HUES6 (cell line): ENCODE results near the gene USP34.
"Not testable (repeated sequence)": the region's sequence is repeated elsewhere in the genome, so short reads cannot be mapped to it uniquely, and the experiment has no call there.

Experiments
- H3K27ac ChIP-seq: 2 replicates; pipeline ENCODE4 v1.7.0; 2013; ENCODE audit warnings: low read depth, mild to moderate bottlenecking, low read length, inconsistent platforms
- H3K27me3 ChIP-seq: 2 replicates; pipeline ENCODE4 v1.6.1; 2013; ENCODE audit warnings: low read length; ENCODE audit not compliant: control insufficient read depth, insufficient read depth
- H3K36me3 ChIP-seq: 2 replicates; pipeline ENCODE4 v1.6.1; 2013; ENCODE audit warnings: low read length; ENCODE audit not compliant: control insufficient read depth, insufficient read depth
- H3K4me1 ChIP-seq: 2 replicates; pipeline ENCODE4 v1.6.1; 2013; ENCODE audit warnings: low read length; ENCODE audit not compliant: control insufficient read depth, insufficient read depth
- H3K4me3 ChIP-seq: 2 replicates; pipeline ENCODE4 v1.5.1; 2013; ENCODE audit warnings: low read depth, low read length
- H3K9ac ChIP-seq: one replicate; pipeline ENCODE4 v1.6.1; 2013; ENCODE audit warnings: mild to moderate bottlenecking, low read length
- H3K9me3 ChIP-seq: 2 replicates; pipeline ENCODE4 v1.6.1; 2013; ENCODE audit warnings: low read depth, low read length; ENCODE audit not compliant: control insufficient read depth, insufficient read depth

Gene USP34

DNA sequence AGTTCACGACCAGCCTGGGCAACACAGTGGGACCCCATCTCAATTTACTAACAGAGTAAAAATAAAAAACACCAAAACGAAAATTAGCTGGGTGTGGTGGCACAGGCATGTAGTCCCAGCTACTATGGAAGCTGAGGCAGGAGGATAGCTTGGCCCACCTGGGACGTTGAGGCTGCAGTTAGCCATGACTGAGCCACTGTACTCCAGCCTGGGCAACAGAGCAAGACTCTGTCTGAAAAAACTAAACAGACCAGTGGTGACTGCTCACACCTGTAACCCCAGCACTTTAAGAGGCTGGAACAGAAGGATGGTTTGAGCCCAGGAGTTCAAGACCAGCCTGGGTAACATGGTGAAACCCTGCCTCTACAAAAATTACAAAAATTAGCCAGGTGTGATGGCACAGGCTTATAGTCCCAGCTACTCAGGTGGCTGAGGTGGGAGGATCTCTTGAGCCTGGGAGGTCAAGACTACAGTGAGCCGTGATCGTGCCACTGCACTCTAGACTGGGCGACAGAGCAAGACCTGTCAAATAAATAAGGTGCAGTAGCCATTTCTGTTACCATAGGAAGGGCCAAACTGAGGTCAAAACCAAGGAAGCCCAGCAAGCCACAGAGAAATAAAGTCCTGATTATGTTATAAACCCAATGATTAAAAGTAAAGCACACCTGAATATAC, 14.0 kb downstream of the USP34 start:
- Histone ChIP-seq H3K4me1 (no peaks in the 10 kb centered on the region), H3K27ac (no peak overlapping the region), H3K27me3 (no peaks in the 10 kb centered on the region), H3K9ac (no peak overlapping the region), H3K4me3 (no peak overlapping the region), H3K9me3 (no peaks in the 10 kb centered on the region), H3K36me3 (no peaks in the 10 kb centered on the region; the same call in 1 of the 2 replicates)

DNA sequence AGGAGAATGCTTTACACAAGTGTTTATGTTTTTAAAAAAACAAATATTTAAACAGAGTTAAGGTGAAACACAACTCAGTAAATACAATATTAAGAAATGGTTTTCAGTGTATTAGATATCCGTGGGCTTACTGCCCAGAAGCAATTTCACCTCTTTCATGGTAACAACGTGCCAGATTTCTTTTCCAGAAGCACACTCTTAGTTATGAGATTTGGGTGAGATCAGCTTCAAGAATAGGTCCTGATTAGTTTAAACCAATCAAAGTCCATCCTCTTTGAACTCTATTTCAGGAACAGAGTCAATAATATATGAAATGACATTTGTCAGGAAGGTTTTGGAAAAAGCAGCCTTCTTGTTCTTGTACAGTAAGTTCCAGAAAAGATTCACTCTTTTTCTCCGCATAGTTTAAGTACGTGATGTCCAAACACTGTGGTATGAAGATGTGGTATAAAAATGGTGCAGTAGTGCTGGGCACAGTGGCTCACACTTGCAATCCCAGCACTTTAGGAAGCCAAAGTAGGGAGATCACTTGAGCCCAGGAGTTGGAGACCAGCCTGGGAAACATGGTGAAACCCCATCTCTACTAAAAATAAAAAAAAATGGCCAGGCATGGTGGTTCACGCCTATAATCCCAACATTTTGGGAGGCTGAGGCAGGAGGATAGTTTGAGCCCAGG, 14.7 kb downstream of the USP34 start:
- Histone ChIP-seq H3K9me3 (no peaks in the 10 kb centered on the region), H3K36me3 (no peaks in the 10 kb centered on the region; the same call in 1 of the 2 replicates)

DNA sequence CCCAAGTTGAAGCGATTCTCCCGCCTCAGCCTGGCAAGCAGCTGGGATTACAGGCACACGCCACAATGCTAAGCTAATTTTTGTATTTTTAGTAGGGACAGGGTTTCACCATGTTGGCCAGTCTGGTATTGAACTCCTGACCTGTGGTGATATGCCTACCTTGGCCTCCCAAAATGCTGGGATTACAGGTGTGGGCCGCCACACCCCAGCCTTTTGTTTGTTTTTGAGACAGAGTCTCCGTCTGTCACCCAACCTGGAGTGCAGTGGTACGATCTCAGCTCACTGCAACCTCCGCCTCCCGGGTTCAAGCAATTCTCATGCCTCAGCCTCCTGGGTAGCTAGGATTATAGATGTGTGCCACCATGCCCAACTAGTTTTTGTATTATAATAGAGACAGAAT, 15.9 kb downstream of the USP34 start:
- H3K27me3 ChIP-seq, H3K36me3 ChIP-seq, H3K27ac ChIP-seq, H3K9me3 ChIP-seq, H3K4me1 ChIP-seq, H3K4me3 ChIP-seq, H3K9ac ChIP-seq: not testable (repeated sequence)

More for the DNA sequence above, 14.7 kb downstream of the USP34 start:
- H3K4me3 ChIP-seq = no peak overlapping the region
- H3K9ac ChIP-seq = no peak overlapping the region
- H3K27me3 ChIP-seq = no peaks in the 10 kb centered on the region
- H3K4me1 ChIP-seq = no peaks in the 10 kb centered on the region
- H3K27ac ChIP-seq = no peak overlapping the region

DNA sequence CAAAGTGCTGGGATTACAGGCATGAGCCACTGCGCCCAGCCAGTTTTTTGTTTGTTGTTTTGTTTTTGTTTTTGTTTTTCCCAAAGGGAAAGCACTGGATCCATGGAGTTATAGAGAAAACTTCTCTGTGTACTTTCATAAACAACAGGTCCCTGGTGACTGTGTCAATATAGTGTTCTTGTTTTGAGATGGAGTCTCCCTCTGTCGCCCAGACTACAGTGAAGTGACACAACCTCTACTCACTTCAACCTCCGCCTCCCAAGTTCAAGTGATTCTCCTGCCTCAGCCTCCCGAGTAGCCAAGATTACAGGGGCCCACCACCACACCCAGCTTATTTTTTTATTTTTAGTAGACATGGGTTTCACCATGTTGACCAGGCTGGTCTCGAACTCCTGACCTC, 16.5 kb downstream of the USP34 start:
- Histone ChIP-seq H3K27me3 (no peaks in the 10 kb centered on the region), H3K9me3 (no peaks in the 10 kb centered on the region), H3K27ac (no peak overlapping the region), H3K4me1 (no peaks in the 10 kb centered on the region), H3K9ac (no peak overlapping the region), H3K36me3 (no peaks in the 10 kb centered on the region; the same call in 1 of the 2 replicates), H3K4me3 (no peak overlapping the region)

DNA sequence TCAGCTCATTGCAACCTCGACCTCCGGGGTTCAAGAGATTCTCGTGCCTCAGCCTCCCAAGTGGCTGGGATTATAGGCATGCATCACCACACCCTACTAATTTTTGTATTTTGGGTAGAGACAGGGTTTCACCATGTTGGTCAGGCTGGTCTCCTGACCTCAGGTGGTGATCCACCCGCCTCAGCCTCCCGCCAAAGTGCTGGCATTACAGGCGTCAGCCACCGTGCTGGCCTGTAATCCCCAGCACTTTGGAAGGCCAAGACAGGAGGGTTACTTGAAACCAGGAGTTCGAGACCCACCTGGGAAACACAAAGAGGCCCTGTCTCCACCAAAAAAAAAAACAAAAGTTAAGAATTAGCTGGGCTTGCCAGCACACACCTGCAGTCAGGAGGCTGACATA, 18.5 kb downstream of the USP34 start:
- Histone ChIP-seq H3K9ac (no peak overlapping the region), H3K4me1 (no peaks in the 10 kb centered on the region), H3K27ac (no peak overlapping the region), H3K9me3 (no peaks in the 10 kb centered on the region), H3K4me3 (no peak overlapping the region), H3K27me3 (no peaks in the 10 kb centered on the region), H3K36me3 (no peaks in the 10 kb centered on the region; the same call in 1 of the 2 replicates)

DNA sequence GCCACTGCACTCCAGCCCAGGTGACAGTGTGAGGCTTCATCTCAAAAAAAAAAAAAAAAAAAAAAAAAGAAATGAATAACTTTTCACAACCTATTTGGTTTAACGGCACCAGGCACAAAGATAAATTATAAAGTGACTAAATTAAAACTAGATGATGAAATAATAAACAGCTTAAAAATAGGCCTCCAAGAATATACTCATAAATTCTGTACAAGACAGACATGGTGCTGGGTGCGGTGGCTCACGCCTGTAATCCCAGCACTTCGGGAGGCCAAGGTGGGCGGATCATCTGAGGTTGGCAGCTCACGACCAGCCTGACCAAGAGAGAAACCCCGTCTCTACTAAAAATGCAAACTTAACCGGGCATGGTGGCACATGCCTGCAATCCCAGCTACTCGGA, 19.7 kb downstream of the USP34 start:
- no peak overlapping the region for H3K4me3 ChIP-seq
- H3K27me3 ChIP-seq = no peaks in the 10 kb centered on the region
- H3K9ac ChIP-seq = no peak overlapping the region
- H3K9me3 ChIP-seq = no peaks in the 10 kb centered on the region
- H3K27ac ChIP-seq = no peak overlapping the region
- H3K36me3 ChIP-seq = no peaks in the 10 kb centered on the region; the same call in 1 of the 2 replicates
- no peaks in the 10 kb centered on the region for H3K4me1 ChIP-seq

DNA sequence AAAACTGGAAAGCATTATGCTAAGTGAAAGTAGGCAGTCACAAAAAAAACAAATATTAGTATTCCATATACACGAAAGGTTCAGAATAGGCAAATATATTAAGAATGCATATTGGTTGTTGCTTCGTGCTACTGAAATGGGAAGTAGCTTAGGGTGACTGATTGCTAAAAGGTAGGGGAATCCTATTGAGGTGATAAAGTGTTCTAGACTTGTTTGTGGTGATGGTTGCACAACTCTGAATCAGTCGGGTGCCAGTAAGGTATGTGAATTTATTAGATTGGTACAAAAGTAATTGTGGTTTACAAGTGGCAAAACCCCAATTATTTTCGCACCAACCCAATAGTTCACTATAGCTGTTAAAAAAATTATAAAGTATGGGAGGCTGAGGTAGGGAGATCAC, 20.7 kb downstream of the USP34 start:
- no peaks in the 10 kb centered on the region for H3K27me3 ChIP-seq
- no peaks in the 10 kb centered on the region for H3K9me3 ChIP-seq
- H3K27ac ChIP-seq = no peak overlapping the region
- H3K36me3 ChIP-seq = no peaks in the 10 kb centered on the region; the same call in 1 of the 2 replicates
- no peaks in the 10 kb centered on the region for H3K4me1 ChIP-seq
- H3K4me3 ChIP-seq = no peak overlapping the region
- no peak overlapping the region for H3K9ac ChIP-seq

DNA sequence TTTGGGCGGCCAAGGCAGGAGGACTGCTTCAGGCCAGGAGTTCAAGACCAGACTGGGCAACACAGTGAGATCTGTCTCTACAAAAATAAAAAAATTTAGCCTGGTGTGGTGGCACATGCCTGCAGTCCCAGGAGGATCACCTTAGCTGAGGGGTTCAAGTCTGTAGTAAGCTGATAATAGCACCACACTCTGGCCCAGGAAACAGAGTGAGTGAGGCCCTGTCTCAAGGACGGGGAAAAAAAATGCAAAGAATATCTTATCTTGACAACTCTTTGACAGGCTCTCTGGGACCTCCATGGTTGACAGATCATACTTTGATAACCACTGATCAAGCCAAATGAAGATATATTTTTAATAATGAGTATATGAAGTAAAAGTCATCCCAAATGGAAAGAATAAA, 22.7 kb downstream of the USP34 start:
- no peak overlapping the region for H3K27ac ChIP-seq

DNA sequence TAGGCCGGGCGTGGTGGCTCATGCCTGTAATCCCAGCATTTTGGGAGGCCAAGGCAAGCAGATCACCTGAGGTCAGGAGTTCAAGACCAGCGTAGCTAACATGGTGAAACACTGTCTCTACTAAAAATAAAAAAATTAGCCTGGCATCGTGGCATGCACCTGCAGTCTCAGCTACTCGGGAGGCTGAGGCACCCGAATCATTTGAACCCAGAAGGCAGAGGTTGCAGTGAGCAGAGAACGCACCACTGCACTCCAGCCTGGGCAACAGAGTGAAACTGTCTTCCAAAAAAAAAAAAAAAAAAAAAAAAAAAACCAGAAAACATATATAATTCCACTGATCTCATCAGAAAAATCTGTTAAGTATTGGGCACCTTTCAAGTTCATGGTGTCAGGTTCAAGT, 23.9 kb downstream of the USP34 start:
- not testable (repeated sequence) for H3K4me3 ChIP-seq, H3K4me1 ChIP-seq, H3K36me3 ChIP-seq, H3K27ac ChIP-seq, H3K9me3 ChIP-seq, H3K9ac ChIP-seq, H3K27me3 ChIP-seq

More for the DNA sequence above, 22.7 kb downstream of the USP34 start:
- Histone ChIP-seq H3K9ac (no peak overlapping the region), H3K36me3 (no peaks in the 10 kb centered on the region; the same call in 1 of the 2 replicates), H3K4me1 (no peaks in the 10 kb centered on the region), H3K27me3 (no peaks in the 10 kb centered on the region), H3K4me3 (no peak overlapping the region), H3K9me3 (no peaks in the 10 kb centered on the region)

DNA sequence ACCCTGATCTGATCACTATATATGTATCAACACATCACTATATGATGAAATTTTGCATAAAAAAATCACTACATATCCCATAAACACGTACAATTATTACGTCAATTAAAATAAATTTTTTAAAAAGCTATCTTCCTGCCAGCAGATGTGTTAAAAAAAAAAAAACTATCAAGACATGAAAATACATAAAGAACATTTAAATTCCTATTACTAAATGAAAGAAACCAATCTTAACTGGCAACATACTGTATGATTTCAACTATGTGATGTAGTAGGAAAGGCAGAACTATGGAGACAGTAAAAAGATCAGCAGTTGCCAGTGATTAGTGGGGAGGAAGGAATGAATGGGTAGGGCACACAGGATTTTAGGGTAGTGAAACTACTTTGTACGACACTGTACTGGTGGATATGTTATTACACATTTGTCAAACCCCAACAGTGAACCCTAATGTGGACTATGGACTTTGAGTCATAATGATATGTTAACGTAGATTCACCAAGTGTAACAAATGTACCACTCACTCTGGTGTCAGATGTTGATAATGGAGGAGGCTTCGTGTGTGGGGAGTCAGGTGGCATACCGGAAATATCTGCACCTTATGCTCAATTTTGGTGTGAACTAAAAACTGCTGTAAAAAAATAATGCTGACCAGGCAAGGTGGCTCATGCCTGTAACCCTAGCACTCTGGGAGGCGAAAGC, 27.4 kb downstream of the USP34 start:
- no peak overlapping the region for H3K4me3 ChIP-seq
- no peak overlapping the region for H3K9ac ChIP-seq
- H3K9me3 ChIP-seq = no peaks in the 10 kb centered on the region
- no peaks in the 10 kb centered on the region for H3K27me3 ChIP-seq
- peaks cover 7% of the 10 kb centered on the region; the same call in 1 of the 2 replicates for H3K4me1 ChIP-seq
- H3K27ac ChIP-seq = no peak overlapping the region
- H3K36me3 ChIP-seq = peaks cover 6% of the 10 kb centered on the region; the same call in 1 of the 2 replicates
